Left ventricle myocardium superior (tissue), 1 donor: ENCODE data around the gene ANKRD18A. TPM values are rescaled to one million over a fixed set of nuclear protein-coding genes. Genes with fewer than 3 reads are reported as not detected.
"Not testable (repeated sequence)": the region's sequence is repeated elsewhere in the genome, so short reads cannot be mapped to it uniquely, and the experiment has no call there.

ENCODE experiments used
- ATAC-seq: fragments of 200-7000 bp; cut with Tn5 transposase; one replicate; pipeline ENCODE4 v1.9.1; 2020; ENCODE audit warnings: mild to moderate bottlenecking, moderate library complexity
- DNase-seq: peaks from one replicate; pipeline ENCODE4 v3.0.0-alpha.2; 2020
- intact Hi-C: fragments of 100-400 bp; cut with micrococcal nuclease; formaldehyde crosslinking; loops from one replicate; pipeline ENCODE4 v1.11.0; 2022
- total RNA-seq: library from RNA; stranded (reverse); fragmentation: NEBNext Ultra II Directional; extraction: Animal tissue kit (Norgen Biotek cat#: 25700); gene quantifications from one replicate; pipeline ENCODE4 v1.2.1, GENCODE V29; 2021
- donor health status: DM: no; HTN: yes; CAD: no; lungs with severe emphysema.

The ANKRD18A gene
- total RNA-seq, 1 donor from 2014 or later, result 1.4 TPM

DNA sequence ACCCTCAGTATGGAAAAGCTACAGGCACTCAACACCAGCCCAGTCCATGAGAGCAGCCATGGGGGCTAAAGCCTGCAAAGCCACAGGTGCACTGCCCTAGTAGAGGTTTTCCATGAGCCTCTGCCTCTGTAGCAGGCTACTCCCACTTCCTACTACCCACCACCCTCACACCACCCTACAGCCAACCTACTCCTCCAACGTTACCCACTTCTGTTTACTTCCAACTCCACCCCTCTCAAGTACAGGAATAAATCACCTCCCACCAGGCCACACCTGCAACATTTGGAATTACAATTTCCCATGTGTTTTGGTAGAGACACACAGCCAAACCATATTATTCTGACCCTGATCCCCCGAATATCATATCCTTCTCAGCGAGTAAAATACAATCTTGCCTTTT lies 61.2 kb downstream of the ANKRD18A start:
- intact Hi-C loops, ATAC-seq, DNase-seq: not testable (repeated sequence)

- DNase-seq, ATAC-seq, intact Hi-C loops: not testable (repeated sequence)
These were observed 62.6 kb downstream of the ANKRD18A start for GRCh38 chr9:38557746-38558145.

GRCh38 chr9:38554966-38555365 lies 65.4 kb downstream of the ANKRD18A start:
- DNase-seq, ATAC-seq, intact Hi-C loops: not testable (repeated sequence)

DNA sequence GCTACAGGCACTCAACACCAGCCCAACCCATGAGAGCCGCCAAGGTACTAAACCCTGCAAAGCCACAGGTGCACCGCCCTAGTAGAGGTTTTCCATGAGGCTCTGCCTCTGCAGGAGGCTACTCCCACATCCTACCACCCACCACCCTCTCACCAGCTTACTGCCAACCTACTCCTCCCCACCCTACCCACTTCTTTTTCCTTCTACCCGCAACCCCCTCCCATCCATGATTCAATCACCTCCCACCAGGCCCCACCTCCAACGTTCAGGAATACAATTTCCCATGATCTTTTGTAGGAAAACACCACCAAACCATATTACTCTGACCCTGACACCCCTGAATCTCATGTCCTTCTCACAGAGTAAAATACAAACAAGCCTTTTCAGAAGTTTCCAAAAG lies 67.4 kb downstream of the ANKRD18A start:
- intact Hi-C loops, DNase-seq, ATAC-seq: not testable (repeated sequence)

- intact Hi-C loops, DNase-seq: not testable (repeated sequence)
These were observed 73.8 kb downstream of the ANKRD18A start for GRCh38 chr9:38546497-38547163.

DNA sequence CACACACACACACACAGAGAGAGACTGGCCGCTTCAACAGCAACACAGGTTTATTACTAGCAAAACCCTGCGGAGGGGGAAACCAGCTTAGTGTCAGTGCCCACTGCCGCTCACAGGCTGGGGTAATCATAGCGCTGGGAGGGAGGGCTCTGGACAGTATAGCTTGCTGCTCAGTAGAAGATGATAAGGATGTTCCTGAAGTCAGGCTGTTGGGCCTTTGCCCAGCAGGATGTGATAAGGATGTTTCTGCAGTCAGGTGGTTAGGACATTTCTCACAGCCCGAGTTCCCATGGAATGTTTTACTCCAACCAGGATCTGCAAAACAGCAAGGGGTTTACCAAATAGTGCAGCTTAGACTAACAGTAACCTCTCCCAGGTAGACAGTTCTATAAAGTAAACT lies 79.9 kb downstream of the ANKRD18A start:
- intact Hi-C loops, result not testable (repeated sequence)
- DNase-seq, result peak; percentile 69
- ATAC-seq, result peak; percentile 98

More at GRCh38 chr9:38546497-38547163, 73.8 kb downstream of the ANKRD18A start:
- not testable (repeated sequence) for ATAC-seq

GRCh38 chr9:38529317-38529716 lies 91.1 kb downstream of the ANKRD18A start:
- no peak for ATAC-seq
- no peak for DNase-seq
- intact Hi-C loops, result no loop called here

DNA sequence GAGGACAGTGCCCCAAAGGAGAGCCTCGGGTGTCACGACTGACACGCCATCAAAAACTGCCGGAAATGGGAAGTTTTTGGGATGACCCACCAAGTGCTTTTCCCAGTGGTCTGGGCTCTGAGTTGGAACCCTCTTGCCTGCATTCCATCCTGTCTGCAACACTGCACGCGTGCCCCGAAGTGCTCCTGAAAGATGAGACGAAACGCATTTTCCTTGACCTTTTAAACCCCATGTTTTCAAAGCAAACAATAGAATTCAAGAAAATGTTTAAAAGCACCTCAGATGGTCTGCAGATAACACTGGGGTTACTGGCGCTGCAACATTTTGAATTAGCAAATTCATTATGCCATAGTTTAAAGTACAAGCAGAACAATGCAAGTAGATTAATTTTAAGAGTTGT lies 92.9 kb downstream of the ANKRD18A start:
- no peak for DNase-seq
- ATAC-seq, result no peak
- intact Hi-C loops, result no loop called here

- DNase-seq (no peak), ATAC-seq (no peak)
- intact Hi-C loops, result no loop called here
These were observed 93.8 kb downstream of the ANKRD18A start for GRCh38 chr9:38526591-38526990.

DNA sequence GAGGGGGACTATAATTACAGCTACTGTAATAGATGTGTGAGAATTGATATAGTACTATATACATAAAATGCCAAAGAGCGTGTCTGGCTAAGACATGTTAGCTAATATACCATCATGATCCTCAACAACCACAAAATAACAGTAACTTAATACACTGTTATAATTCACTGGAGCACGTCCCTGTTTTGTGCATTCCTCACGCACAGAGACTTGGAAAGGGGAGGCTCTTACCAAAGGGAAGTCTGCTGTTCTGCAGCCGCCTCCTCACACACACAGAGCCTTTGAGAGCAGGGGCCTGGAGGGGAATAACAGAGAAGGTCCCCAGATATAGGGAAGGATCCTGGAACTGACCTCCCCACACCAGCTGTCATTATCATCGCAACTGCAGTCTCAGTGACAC lies 97.3 kb downstream of the ANKRD18A start:
- no peak for ATAC-seq
- DNase-seq, result no peak
- intact Hi-C loops, result no loop called here

DNA sequence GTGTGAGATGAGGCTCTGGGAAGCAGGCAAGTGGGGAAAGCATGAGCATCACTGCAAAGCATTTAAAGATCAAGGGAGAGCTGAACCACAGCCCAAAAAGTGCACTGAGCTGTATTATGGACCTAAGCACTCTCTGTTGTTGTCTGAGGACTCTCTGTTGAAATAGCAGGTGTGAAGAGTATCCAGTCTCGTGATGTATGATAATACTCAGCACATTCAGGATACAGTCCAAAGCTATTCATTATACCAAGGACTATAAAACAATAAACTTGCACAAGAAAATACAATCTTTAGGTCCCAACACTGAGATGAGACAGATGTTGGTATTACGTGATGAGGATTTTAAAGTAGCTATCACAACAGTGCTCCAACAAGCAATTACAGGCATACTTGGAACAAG lies 98.6 kb downstream of the ANKRD18A start:
- ATAC-seq (no peak), DNase-seq (no peak)
- intact Hi-C loops, result no loop called here

Other genes with a start within 250 kb of the ANKRD18A start
- gene ALDH1B1, start 227.9 kb downstream of the ANKRD18A start, total RNA-seq, result 15.7 TPM
- not detected for gene IGFBPL1, start 196.1 kb downstream of the ANKRD18A start, total RNA-seq
- gene FAM240B, start 99.5 kb upstream of the ANKRD18A start, total RNA-seq, result not detected